IPS-NIHi7 (cell line): ENCODE measurements around the gene ESRRB.

Experiments used
- DNase-seq: peaks from one replicate; pipeline ENCODE4 v3.0.0; 2012; ENCODE audit warnings: mixed read lengths; ENCODE audit errors: extremely low spot score

The ESRRB gene

DNA sequence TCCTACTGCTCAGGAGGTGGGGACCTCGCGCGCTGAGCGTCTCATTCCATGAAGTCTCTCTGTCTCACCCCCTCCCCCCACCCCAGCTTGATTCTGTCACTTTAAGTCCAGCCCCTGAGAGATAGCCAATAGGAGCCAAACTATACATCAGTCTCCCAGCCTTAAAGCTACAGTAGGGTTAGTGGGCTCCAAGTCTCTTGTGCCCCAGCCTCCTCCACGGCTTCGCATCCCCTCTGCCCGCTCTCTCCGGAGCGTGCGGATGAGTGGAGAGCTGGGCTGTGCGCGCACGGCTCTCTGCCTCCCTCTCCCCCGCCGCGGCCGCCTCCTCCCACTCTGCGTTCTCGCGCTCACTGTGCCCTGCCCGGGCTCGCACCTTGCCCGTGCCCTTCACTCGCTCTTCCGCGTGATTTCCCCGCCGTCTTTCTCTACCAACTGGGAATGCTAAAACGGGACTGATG is at the start of gene ESRRB:
ESRRB (plus strand) TSS at position 191 of the 458 bp plus-strand sequence; CDS start at position 456, 265 bp downstream.
- DNase-seq = peak; percentile 84

DNA sequence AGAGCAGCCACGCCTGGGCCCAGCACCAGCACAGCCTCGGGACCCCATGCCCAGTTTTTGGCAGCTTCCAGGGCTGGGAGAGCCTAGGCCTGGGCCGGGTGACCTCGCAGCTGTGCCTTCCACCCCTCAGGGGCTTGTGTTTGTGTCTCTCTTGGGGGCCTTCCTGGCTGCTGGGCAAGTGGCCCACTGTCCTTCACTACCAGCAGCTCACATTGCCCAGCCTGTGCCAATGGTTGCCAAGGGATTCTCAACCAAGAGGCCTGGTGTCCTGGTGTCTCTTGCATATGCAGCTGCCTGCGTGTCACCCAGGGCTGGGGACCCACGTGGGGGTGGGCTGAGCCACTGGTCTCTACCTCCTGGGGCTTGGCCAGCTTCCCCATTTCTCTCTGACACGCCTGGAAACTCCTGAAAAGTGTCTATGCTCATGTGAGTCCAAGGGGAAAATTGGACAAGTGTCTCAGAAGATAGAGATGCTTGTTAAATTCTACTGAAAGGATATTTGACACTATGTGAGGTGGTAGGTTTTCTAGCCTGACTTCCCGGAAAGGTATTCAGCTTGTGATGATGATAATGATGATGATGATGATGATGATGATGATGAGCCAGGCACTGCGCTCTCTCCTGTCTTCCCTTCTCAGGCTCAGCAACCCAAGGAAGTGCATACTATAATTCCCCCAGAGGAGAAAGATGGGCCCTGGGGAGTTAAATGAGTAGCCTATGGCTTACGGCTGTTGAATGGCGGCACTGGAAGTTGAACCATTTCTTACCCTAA is 48.8 kb upstream of the ESRRB start:
- DNase-seq = no peak

DNA sequence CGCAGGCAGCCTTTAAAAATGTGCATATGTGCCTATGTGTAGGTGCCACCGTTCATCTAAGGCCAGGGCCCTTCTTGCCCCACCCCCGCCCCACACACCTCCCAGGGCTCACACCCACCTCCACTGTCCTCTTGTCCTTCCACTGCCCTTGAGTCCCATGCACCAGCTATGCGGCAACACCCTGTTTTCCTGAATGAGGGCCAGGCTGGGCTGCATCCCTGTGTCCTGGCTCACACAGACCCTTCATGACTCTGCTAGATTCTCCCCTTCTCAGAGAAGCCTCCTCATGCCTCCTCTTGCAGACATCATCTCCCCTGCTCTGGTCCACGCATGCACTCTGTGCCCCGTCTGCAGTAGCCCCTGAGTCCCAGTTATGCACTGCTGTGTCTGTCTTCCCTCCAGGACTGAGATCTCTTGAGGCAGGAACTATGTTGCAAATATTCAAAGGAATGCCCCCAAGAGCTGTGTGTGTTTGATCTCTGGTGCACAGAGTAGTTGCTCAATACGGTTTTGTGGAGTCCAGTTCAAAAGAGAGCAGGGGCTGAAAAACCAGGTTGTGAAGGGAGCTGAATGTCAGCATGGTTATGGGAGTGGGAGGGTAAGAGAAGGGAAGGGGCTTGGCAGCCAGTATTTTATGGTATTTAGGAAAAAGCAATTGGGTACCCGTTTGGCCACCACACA is 47.3 kb upstream of the ESRRB start:
- no peak for DNase-seq

DNA sequence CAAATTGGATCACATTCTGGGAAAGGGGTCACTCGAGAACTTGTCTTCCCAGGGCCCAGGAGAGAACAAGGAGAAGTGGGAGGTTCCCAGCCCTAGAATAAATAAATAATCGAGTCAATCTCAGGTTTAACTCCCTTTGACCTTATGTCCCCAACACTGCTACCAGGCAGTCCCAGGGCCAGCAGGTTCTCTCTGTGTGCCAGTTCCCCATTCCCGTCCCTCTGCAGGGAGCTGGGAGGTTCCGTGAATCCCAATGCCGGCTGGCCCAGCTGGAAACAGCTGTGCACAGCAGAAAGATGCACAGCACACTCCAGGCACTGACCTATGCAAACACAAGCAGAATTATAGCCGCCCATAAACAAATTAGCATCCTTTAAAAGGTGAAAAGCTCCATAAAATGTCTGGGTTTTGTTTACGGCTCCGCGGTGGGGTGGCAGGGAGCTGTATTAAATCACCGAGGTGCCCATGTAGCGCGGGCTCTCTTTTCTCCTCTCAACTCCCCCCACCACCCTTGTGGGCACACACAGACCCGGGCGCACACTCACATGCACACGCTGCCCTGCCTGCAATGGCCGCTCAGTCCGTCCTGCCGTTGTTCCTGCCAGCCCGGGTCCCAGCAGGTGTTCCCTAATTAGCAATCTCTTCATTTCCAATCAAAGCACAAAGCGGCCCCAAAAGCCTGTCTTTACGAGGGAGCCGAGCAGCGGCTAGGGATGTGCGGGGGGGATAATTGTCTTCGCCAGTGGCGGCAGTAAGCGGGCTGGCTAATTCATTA is 46.6 kb upstream of the ESRRB start:
- DNase-seq = peak; percentile 50

DNA sequence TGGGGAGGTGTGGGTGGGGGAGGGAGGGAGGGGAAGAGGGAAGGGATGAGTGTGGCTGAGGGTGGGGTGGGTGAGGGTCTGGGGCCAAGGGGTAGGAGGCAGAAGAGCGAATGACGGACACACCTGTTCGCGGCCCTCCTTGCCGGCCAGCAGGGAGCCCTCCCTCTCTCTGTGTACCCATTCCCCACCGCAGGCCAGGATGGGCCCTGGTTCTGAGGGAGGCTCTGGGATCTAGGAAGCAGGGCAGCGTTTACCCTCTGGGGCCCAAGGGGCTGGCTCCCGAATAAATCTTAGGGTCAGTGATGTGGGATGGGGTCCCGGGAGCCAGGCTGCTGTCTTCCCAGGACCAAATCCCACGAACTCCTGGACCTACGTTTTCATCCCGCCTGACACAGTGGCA is 46.0 kb upstream of the ESRRB start:
- DNase-seq = no peak

DNA sequence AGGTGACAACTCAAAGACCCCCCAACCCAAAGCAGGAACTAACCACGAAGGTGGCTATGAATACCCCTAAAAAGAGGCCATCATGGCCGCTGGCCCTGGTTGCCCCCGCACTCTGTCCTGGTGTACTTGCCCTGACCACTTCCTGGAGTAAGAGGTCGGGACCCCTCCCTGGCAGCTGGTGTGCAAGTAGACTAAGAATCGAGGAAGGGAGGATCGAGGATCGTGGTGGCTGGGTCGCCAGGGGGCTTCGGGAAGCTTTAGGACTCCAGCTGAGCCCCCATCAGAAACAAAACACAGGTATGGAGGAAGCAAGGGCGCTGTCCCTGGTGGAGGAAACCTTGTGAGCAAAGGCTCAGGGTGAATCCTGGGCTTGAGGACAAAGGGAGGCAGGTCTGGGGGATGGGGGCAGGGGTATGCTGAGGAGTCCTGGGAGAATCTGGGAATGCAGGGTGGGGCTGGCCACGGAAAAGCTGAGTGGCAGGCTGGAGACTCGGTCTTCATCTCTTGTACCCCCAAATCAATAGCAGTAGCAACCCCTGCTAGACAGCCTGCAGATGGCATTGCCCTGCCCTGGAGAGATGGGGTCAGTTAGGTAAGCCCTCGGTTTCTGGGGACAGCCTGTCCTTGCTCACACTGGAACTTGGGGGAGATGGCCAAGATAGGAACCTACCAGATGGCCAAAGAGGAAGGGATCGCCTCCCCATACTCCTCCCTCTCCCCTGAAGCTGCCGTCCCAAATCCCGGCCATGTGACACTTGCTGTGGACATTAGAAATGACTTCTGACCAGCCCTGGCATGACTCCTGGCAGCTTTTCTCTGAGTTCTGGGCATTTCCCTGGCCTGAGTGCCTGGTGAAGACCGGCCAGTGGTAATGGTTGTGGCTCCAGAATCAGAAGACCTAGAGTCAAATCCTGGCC is 45.3 kb upstream of the ESRRB start:
- DNase-seq = peak; percentile 28

DNA sequence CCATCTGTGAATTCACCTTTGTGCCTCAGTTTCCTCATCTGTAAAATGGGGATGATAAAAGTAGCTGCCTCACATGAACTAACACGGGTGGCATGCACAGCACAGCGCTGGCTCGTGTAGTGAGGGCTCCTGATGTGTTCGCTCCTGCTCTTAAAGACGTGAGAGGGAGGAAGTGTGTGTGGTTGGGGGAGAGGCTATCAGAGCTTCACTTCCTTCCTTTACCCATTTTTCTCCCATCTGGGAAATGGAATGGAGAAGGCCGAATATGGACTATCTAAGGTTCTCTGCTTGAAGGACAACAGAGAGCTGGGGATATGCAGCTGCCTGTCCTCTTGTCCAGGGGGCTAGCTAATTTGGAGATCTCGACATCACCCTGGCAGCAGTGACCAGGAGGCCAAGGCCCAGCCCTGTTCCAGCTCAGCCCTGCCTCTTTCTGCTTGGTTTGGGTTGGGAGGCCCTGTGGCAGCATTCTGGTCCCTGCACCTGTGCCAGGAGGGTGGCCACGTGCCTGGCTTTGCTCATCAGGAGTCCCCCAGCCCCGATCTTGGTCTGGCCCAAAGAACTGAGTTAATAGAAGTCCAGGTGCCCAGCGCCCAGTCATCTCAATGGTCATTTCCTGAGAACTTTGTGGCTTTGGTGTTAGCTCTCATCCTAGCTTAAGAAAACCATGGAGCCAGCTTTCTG is 44.5 kb upstream of the ESRRB start:
- DNase-seq = no peak

DNA sequence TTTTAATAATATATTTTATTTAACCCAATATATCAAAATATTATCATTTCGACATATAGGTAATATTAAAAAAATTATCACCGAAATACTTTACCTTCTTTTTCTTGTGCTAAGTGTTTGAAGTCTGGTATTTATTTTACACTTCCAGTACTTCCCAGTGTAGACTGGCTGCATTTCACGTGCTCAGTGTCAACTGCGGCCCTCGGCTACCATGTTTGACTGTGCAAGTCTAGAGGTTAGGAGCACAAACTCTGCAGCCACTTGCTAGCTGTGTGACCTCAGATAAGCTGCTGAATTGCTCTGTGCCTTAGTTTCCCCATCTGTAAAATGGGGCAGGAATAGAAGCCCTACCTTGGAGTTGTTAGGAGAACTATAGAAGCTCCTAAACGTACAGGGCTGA is 42.3 kb upstream of the ESRRB start:
- DNase-seq = no peak

DNA sequence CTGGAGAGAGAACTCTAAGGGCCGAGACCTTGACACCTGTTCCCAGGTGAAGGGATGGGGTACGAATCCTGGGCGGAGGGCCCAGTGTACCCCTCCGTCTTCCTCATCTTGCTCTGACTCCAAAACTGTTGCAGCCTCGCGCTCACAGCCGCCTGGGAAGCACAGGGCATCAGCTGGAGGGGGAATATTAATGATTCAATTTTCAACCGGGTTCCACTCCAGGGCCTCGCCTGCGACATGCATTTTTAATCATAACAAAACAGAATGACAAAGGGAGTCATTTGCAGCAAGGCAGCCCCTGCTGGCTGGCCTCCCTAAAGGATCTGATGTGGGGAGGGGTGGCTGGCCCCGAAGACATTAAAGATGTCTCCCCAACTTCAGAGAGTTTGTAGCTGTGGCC is 41.6 kb upstream of the ESRRB start:
- no peak for DNase-seq

DNA sequence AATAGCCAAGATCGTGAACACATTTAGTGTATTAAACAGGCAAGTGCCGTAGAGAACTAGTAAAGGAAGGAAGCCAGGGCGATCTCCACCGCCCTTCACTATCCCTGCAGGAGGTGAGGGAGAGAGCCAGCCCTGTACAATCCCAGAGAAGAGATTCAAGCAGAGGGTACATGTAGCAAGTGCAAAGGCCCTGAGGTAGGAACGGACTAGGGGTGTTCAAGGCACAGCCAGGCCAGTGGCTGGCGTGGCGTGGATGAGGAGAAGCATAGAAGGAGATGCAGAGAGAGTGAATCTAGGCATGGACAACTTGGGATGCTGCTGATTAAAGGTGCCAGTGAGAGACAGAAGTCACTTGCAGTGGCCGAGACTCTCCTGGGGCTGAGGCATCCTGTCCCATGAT is 39.1 kb upstream of the ESRRB start:
- DNase-seq = no peak

DNA sequence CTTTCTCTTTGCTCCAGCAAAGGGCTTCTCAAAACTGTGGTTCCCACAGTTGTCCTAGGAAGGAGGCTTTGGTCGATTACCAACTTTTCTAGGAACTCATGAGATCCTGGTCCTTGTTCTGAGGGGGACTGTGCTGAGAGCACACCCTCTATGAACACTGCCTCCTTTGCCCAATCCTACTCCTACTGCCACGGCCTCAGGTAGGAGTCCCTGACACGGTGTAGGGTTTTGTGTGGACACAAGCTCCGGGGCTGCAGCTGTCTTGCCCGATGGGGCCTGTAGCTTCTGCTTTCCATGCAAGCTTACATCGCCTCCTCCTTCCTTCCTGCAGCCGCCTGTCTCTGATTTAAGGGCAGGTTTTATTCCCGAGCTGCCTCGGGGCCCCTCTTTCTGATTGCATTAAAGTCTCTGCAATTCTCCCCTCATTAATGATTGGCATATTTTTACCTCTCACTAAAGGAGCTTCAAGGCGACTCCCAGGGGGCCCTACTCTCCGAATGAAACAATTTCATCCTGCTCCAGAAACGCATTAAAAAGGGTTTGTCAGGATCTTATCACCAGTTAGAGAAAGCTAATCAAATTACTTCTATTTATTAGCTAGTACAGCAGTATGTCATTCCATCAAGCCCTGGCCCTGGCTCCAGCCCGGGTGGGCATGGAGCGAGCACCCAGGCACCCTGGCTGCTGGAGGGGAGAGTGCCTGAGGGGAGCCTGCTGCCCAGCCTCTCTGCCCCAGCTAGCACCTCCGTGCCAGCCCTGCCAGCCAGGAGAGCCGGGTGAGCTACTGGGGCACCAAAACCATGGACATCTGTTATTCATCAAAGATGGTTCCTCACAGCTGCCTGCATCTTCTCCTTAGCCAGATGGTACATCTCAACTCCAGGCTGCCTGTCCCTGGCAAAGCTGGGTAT is 38.0 kb upstream of the ESRRB start:
- DNase-seq = no peak

DNA sequence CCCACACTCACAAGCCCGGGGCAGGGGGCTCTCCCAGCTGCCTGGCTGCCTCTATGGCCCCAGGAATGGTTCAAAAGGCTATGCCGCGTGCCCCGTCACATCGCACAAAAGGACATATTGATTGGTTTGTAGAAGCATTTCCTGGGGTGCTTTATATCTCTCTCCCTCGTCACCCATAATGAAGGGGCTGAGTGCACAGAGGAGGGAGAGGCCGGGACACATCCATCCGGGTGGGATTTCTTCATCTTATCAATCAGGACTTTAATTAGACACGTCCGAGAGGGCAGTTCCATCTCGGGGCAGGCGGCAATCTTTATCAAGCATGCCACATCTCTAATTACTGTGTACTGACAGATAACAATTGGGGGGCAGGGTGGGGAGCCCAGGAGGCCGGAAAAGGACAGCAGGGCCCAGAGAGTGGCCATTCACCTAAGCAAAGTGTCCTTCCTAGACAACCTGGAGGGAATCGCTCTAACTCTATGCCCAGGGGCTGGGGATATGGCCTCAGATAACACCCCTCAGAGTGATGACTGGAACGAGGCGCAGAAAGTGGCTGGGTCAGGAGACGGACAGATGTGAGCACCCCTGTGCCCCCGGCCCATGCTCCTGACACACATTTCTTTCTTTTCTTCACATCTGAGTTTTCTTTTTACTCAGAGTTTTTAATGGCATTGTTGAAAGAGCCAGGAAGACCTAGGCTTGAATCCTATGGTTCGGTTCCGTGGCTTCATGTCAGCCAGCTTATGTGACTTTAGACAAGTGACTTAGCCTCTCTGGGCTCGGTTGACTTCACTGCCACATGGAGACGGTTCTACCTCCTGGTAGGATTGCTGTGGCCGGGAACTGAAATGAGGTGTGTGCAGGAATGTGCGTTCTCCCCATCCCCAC is 36.0 kb upstream of the ESRRB start:
- no peak for DNase-seq

DNA sequence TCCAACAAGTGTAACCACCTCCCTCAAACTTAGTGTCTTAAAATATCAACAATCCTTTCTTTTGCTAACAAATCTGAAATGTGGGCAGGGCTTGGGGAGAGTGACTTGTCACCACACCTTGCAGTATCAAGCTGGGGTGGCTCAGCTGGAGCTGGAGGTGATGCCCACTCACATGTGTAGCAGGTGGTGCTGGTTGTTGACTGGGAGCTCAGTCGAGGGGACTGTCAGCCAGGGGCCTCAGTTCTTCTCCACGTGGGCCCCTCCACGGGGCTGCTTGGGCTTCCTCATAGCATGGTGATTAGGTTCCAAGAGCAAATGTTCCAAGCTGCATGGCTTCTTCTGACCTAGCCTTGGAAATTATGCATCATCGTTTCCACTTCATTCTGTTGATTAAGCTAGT is 32.6 kb upstream of the ESRRB start:
- no peak for DNase-seq

DNA sequence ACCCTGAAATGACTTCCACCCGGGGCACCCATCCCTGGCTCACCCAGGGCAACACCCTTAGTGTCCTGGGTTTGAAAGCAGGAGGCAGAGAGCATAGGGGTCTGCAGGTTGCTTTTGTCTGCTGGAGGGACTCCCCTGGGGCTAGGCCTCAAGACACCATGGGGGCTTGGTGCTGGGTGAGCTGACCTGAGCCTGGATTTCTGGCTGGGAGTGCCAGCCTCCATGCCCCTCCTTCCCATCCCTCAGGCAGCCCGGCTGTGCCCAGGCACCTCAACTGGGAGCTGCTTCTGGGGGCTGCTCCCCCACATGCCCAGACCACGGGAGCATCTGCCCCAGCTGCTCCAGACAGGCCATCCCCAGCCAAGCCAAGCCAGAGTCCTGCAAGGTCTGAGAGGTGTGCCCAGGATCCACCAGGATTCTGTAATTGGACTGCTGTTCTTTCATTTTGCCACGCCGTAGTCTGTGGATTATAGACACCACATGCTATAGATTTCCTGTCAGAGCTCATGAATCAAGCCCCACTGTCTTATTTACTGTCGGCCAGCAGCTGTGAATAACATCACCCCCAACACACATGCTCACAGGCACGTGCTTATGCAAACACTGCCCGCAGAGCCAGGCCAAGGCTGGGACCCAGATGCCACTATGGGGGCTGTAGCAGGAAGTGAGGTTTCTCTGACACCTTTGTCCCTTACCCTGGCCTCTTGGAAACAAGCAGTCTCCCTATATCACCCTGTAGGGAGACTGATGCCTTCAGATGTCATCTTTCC is 29.4 kb upstream of the ESRRB start:
- no peak for DNase-seq

DNA sequence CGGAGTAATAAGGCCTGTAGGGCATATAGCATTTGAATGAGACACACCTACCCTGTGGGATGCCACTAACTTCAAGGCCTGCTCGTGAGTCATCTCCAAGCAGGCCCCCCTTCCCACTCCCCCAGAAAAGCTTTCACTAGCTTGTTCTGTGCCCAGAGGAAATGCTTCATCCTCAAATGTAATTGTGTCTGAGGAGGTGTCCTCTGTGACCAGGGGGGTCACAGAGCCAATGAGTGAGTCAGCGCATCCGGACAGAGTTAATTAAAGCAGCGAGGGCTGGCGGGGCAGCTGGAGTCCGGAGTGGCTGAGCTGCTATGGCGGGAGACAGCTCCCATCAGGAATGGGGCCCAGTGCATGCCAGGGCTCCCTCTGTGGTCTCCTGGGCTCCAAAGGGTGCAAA is 27.0 kb upstream of the ESRRB start:
- DNase-seq = peak; percentile 62

DNA sequence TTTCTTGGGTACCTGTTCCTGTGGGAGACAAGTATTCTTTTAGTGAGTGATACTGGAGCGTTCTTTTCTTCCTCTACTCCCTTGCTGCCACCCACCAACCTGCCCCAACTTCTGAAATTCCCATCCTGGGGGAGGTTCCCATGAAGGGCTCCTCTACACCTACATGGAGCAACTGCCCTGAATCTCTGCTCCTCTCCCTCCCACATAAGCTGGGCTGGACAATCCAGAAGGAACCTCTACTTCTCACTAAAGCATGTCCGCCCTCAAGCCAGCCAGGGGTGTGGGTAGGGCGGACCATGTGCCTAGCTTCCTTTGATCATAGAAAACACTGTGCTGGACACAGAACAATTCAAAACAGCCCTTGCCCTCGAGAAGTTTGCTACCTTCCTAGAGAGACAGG is 25.9 kb upstream of the ESRRB start:
- DNase-seq = no peak

DNA sequence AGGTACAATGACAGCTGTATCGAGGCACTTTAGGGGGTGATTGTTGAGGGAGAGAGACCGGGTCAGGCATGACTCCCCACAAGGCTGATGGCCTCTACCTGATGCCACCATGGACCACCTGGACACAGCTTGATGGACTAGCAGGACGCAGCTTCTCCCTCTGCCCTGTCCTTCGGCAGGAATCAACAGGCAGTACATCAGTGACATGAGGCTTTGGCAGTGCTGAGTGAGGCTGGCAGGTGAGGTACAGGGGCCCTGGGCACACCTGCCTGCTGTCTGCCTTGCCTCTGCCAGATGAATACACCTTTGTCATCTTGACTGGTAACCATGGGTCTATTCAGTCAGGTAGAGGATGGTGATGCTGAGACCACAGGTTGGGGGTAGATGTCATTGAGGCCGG is 25.3 kb upstream of the ESRRB start:
- DNase-seq = no peak

DNA sequence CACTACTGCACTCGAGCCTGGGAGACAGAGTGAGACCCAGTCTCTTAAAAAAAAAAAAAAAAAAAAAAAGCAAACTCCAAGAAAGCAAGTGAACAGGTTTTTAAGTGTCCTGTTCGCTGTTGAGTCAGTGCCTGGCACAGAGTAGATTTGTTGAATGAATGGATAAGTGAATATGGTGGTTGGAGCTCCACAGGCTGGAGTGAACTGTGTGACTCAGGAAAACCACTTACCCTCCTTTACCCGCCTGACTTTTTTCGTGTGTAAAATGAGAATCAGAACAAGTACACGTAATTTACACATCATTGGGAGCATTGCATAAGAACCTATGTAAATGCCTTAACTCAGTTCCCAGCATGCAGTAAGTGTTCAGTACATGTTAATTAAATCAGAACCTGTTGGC is 24.0 kb upstream of the ESRRB start:
- DNase-seq = no peak
